ENCODE measurements around the gene TRIAP1.

TRIAP1 gene

GRCh38 chr12:120428597-120429229, 17.5 kb downstream of the TRIAP1 start:
- H3K4me3 ChIP-seq (ENCODE audit: control insufficient read depth, low read depth, low read length), result no peak overlapping the region
- no peak for DNase-seq (ENCODE audit: low read depth)
- no peak for TF ChIP-seq CTCF (conservative IDR thresholded peaks at IDR 0.05; ENCODE audit: control insufficient read depth, insufficient read depth, low read depth, low read length)

GRCh38 chr12:120425797-120426196, 20.4 kb downstream of the TRIAP1 start:
- TF ChIP-seq CTCF (conservative IDR thresholded peaks at IDR 0.05; ENCODE audit: control insufficient read depth, insufficient read depth, low read depth, low read length), result no peak

GRCh38 chr12:120422892-120423456, 23.2 kb downstream of the TRIAP1 start:
- no peak for DNase-seq (ENCODE audit: low read depth)

More at GRCh38 chr12:120425797-120426196, 20.4 kb downstream of the TRIAP1 start:
- H3K4me3 ChIP-seq (ENCODE audit: control insufficient read depth, low read depth, low read length), result no peak overlapping the region
- no peak for DNase-seq (ENCODE audit: low read depth)

GRCh38 chr12:120421701-120422100, 24.5 kb downstream of the TRIAP1 start:
- no peak overlapping the region for H3K4me3 ChIP-seq (ENCODE audit: control insufficient read depth, low read depth, low read length)
- no peak for TF ChIP-seq CTCF (conservative IDR thresholded peaks at IDR 0.05; ENCODE audit: control insufficient read depth, insufficient read depth, low read depth, low read length)
- no peak for DNase-seq (ENCODE audit: low read depth)

More at GRCh38 chr12:120422892-120423456, 23.2 kb downstream of the TRIAP1 start:
- TF ChIP-seq CTCF (conservative IDR thresholded peaks at IDR 0.05; ENCODE audit: control insufficient read depth, insufficient read depth, low read depth, low read length), result no peak
- no peak overlapping the region for H3K4me3 ChIP-seq (ENCODE audit: control insufficient read depth, low read depth, low read length)

- H3K4me3 ChIP-seq (ENCODE audit: control insufficient read depth, low read depth, low read length), result no peak overlapping the region
- DNase-seq (ENCODE audit: low read depth), result no peak
- TF ChIP-seq CTCF (conservative IDR thresholded peaks at IDR 0.05; ENCODE audit: control insufficient read depth, insufficient read depth, low read depth, low read length), result no peak
These were observed 28.1 kb downstream of the TRIAP1 start for GRCh38 chr12:120417917-120418580.

GRCh38 chr12:120416490-120417216, 29.5 kb downstream of the TRIAP1 start:
- no peak for TF ChIP-seq CTCF (conservative IDR thresholded peaks at IDR 0.05; ENCODE audit: control insufficient read depth, insufficient read depth, low read depth, low read length)
- no peak for DNase-seq (ENCODE audit: low read depth)

More at GRCh38 chr12:120416490-120417216, 29.5 kb downstream of the TRIAP1 start:
- H3K4me3 ChIP-seq (ENCODE audit: control insufficient read depth, low read depth, low read length), result no peak overlapping the region
